Peyer's patch (tissue), 4 donors: Measurements from ENCODE around the gene RNF182. TPM values are rescaled to one million over a fixed set of nuclear protein-coding genes. Genes with fewer than 3 reads are reported as not detected.
"Not testable (repeated sequence)": the region's sequence is repeated elsewhere in the genome, so short reads cannot be mapped to it uniquely, and the experiment has no call there.

Experiments
- DNase-seq, 3 donors: peaks; one replicate each; pipeline ENCODE4 v3.0.0-alpha.2; 2017 to 2019
- H3K27ac ChIP-seq, 4 donors: fragments of 200-600 bp; sonication (generic); one replicate each; pipeline ENCODE4 v1.5.1; 2016 to 2019
- H3K27me3 ChIP-seq, 2 donors: fragments of 200-600 bp; sonication (generic); one replicate each; pipeline ENCODE4 v1.5.1; 2019
- H3K36me3 ChIP-seq, 3 donors: fragments of 200-600 bp; sonication (generic); one replicate each; pipeline ENCODE4 v1.5.1; 2016 to 2019
- H3K4me1 ChIP-seq, 4 donors: fragments of 200-600 bp; sonication (generic); one replicate each; pipeline ENCODE4 v1.5.1; 2016 to 2019
- H3K4me3 ChIP-seq, 4 donors: fragments of 200-600 bp; sonication (generic); 1 replicate in 3 of 4; 2 replicates in 1 of 4; pipeline ENCODE4 v1.5.1; 2016 to 2019; ENCODE audit warnings: mild to moderate bottlenecking in 1 of 4
- H3K9me3 ChIP-seq, 4 donors: fragments of 200-600 bp; sonication (generic); one replicate each; pipeline ENCODE4 v1.5.1; 2016 to 2019; ENCODE audit warnings: mild to moderate bottlenecking in 1 of 4
- CTCF ChIP-seq, 6 experiments: fragments of 450-650 bp in 4 of 6; fragments of 200-600 bp in 2 of 6; sonication (generic) in 1 of 6; IDR thresholded peaks; one replicate each; pipeline ENCODE4 v1.5.1; 2017 to 2019; ENCODE audit warnings: antibody characterized with exemption in 6 of 6, mild to moderate bottlenecking in 3 of 6, moderate library complexity in 1 of 6
- POLR2A ChIP-seq, 2 donors: fragments of 450-650 bp; IDR thresholded peaks; one replicate each; pipeline ENCODE4 v1.5.1; 2017; ENCODE audit warnings: antibody characterized with exemption in 2 of 2, mild to moderate bottlenecking in 2 of 2, moderate library complexity in 2 of 2
- total RNA-seq, 4 donors: library from RNA; depleted of rRNA; stranded (reverse); fragments of >200 nt; gene quantifications; one replicate each; pipeline ENCODE4 v1.1.0, GENCODE V29; 2016

RNF182 gene
- total RNA-seq, 4 donors from 2014 or later, result not detected

DNA sequence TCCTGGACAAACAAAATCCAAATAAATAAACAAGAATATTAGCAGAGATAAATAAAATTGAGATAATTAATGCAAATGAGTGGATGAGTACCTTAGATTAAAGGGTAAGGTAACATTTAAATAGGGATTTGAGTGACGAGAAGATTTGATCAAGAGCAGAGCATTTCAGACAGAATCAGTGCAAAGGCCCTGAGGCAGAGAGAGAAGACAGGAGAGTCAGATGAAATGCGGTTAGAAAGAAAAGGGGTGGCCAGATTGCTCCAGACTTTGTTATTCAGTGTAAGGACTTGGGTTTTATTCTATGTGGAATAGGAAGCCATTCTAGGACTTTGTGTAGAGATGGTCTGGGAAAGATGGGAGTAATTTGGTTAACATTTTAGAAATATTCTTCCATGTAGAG is 10.0 kb downstream of the RNF182 start:
- TF ChIP-seq POLR2A (IDR thresholded peaks at IDR 0.05), result no peak
- no peak for TF ChIP-seq CTCF (IDR thresholded peaks at IDR 0.05)
- Histone ChIP-seq H3K27me3 (no peaks in the 10 kb centered on the region), H3K36me3 (no peaks in the 10 kb centered on the region), H3K9me3 (no peaks in the 10 kb centered on the region), H3K27ac (no peak overlapping the region), H3K4me3 (no peak overlapping the region), H3K4me1 (no peaks in the 10 kb centered on the region)
- no peak for DNase-seq

- no peak for DNase-seq
- Histone ChIP-seq H3K27ac (no peak overlapping the region), H3K4me1 (no peaks in the 10 kb centered on the region), H3K9me3 (no peaks in the 10 kb centered on the region), H3K4me3 (no peak overlapping the region), H3K27me3 (no peaks in the 10 kb centered on the region), H3K36me3 (no peaks in the 10 kb centered on the region)
- TF ChIP-seq CTCF (IDR thresholded peaks at IDR 0.05) (no peak), POLR2A (IDR thresholded peaks at IDR 0.05) (no peak)
Observed at GRCh38 chr6:13935190-13935880, 10.6 kb downstream of the RNF182 start.

DNA sequence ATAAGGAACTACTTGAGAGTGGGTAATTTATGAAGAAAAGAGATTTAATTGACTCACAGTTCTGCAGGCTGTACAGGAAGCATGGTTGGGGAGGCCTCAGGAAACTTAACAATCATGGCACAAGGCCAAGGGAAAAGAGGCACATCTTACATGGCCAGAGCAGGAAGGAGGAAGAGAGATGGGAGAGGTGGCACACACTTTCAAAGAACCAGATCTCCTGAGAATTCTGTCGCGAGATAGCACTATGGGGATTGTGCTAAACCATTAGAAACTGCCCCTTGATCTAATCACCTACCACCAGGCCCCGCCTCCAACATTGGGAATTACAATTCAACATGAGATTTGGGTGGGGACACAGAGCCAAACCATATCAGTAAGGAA is 11.1 kb downstream of the RNF182 start:
- H3K4me1 ChIP-seq, H3K27me3 ChIP-seq, H3K9me3 ChIP-seq, H3K4me3 ChIP-seq, H3K27ac ChIP-seq, DNase-seq, H3K36me3 ChIP-seq: not testable (repeated sequence)

DNA sequence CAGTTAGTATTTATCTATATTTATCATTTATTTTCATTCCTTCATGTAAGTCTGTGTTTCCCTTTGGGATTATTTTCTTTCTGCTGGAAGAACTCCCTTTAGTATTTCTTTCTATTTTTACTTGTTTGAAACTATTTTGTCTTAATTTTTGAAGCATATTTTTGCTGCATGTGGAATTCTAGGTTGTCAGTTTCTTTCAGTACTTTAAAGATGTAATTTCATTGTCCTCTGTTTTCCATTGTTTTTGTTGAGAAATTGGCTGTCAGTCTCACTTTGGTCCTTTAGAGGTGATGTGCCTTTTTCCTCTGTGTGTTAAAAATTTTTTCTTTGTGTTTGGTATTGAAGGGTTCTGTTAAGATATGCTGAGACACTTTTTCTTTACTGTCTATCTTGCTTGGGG is 17.1 kb downstream of the RNF182 start:
- Histone ChIP-seq H3K4me1 (no peaks in the 10 kb centered on the region), H3K36me3 (no peaks in the 10 kb centered on the region), H3K27ac (no peak overlapping the region), H3K4me3 (no peak overlapping the region), H3K9me3 (no peaks in the 10 kb centered on the region), H3K27me3 (no peaks in the 10 kb centered on the region)
- TF ChIP-seq POLR2A (IDR thresholded peaks at IDR 0.05) (no peak), CTCF (IDR thresholded peaks at IDR 0.05) (no peak)
- DNase-seq, result no peak

- TF ChIP-seq CTCF (IDR thresholded peaks at IDR 0.05) (no peak), POLR2A (IDR thresholded peaks at IDR 0.05) (no peak)
- H3K27me3 ChIP-seq, result no peaks in the 10 kb centered on the region
- no peaks in the 10 kb centered on the region for H3K9me3 ChIP-seq
- DNase-seq, result no peak
- H3K4me3 ChIP-seq, result no peak overlapping the region
- H3K4me1 ChIP-seq, result no peaks in the 10 kb centered on the region
- no peak overlapping the region for H3K27ac ChIP-seq
- H3K36me3 ChIP-seq, result no peaks in the 10 kb centered on the region
Observed at GRCh38 chr6:13943943-13944342, 19.2 kb downstream of the RNF182 start.

GRCh38 chr6:13946506-13946905 is 21.8 kb downstream of the RNF182 start:
- no peaks in the 10 kb centered on the region for H3K9me3 ChIP-seq
- H3K4me3 ChIP-seq, result no peak overlapping the region
- no peaks in the 10 kb centered on the region for H3K27me3 ChIP-seq
- DNase-seq, result no peak
- H3K4me1 ChIP-seq, result no peaks in the 10 kb centered on the region
- no peaks in the 10 kb centered on the region for H3K36me3 ChIP-seq
- TF ChIP-seq POLR2A (IDR thresholded peaks at IDR 0.05) (no peak), CTCF (IDR thresholded peaks at IDR 0.05) (no peak)
- no peak overlapping the region for H3K27ac ChIP-seq
